KMS-11 (cell line): ENCODE measurements around the gene TOMM20.

ENCODE experiments used
- H2AFZ ChIP-seq: fragments of 200-600 bp; sonication (generic); 2 replicates; pipeline ENCODE4 v1.6.1; 2016; ENCODE audit warnings: antibody characterized with exemption, mixed run types, low read depth
- H3K27ac ChIP-seq: fragments of 200-600 bp; sonication (generic); 2 replicates; pipeline ENCODE4 v1.6.1; 2016; ENCODE audit warnings: mild to moderate bottlenecking, mixed run types
- H3K27me3 ChIP-seq: fragments of 200-600 bp; sonication (generic); 2 replicates; pipeline ENCODE4 v1.6.1; 2017; ENCODE audit warnings: mild to moderate bottlenecking, low read depth, mixed run types, moderate library complexity; ENCODE audit not compliant: insufficient read depth
- H3K36me3 ChIP-seq: fragments of 200-600 bp; sonication (generic); 2 replicates; pipeline ENCODE4 v1.6.1; 2017; ENCODE audit warnings: mild to moderate bottlenecking, mixed run types; ENCODE audit not compliant: insufficient read depth
- H3K4me1 ChIP-seq: fragments of 200-600 bp; sonication (generic); 2 replicates; pipeline ENCODE4 v1.6.1; 2016; ENCODE audit warnings: mild to moderate bottlenecking, low read depth, mixed run types; ENCODE audit not compliant: poor library complexity, severe bottlenecking
- H3K4me2 ChIP-seq: fragments of 200-600 bp; sonication (generic); 2 replicates; pipeline ENCODE4 v1.7.0; 2016; ENCODE audit warnings: mild to moderate bottlenecking, mixed run types
- H3K4me3 ChIP-seq: fragments of 200-600 bp; sonication (generic); IDR thresholded peaks from 2 replicates; pipeline ENCODE4 v1.6.1; 2017; ENCODE audit warnings: low read depth, low read length, mixed read lengths; ENCODE audit not compliant: insufficient read depth
- H3K79me2 ChIP-seq: fragments of 200-600 bp; sonication (generic); 2 replicates; pipeline ENCODE4 v1.6.1; 2016; ENCODE audit warnings: low read depth, mixed run types; ENCODE audit not compliant: insufficient read depth
- H3K9ac ChIP-seq: fragments of 200-600 bp; sonication (generic); 2 replicates; pipeline ENCODE4 v1.6.1; 2016; ENCODE audit warnings: mild to moderate bottlenecking, mixed run types
- H4K20me1 ChIP-seq: fragments of 200-600 bp; sonication (generic); 2 replicates; pipeline ENCODE4 v1.6.1; 2016; ENCODE audit warnings: mild to moderate bottlenecking, mixed run types; ENCODE audit not compliant: insufficient read depth
- CTCF ChIP-seq: fragments of 200-600 bp; sonication (generic); conservative IDR thresholded peaks from 2 replicates; pipeline ENCODE4 v1.6.1; 2017; ENCODE audit warnings: low read depth, mild to moderate bottlenecking, antibody characterized with exemption, low read length, moderate library complexity, mixed read lengths

TOMM20 gene

GRCh38 chr1:235152235-235152634 is 23.6 kb upstream of the TOMM20 start:
- Histone ChIP-seq H2AFZ (no peak overlapping the region), H3K4me2 (no peak overlapping the region), H3K27ac (no peak overlapping the region), H3K79me2 (0 out of 2 replicates have a peak, but pooled peaks cover 4% of the 10 kb centered on the region), H3K36me3 (peaks cover 21% of the 10 kb centered on the region; the same call in 1 of the 2 replicates), H3K9ac (no peak overlapping the region), H3K27me3 (no peaks in the 10 kb centered on the region), H3K4me3 (no peak overlapping the region), H4K20me1 (no peaks in the 10 kb centered on the region), H3K4me1 (no peaks in the 10 kb centered on the region)
- TF ChIP-seq CTCF, result no peak

- Histone ChIP-seq H3K36me3 (peaks cover 24% of the 10 kb centered on the region; the same call in 1 of the 2 replicates), H3K27me3 (no peaks in the 10 kb centered on the region), H3K4me3 (no peak overlapping the region), H3K27ac (no peak overlapping the region), H3K4me1 (no peaks in the 10 kb centered on the region), H4K20me1 (no peaks in the 10 kb centered on the region), H3K79me2 (0 out of 2 replicates have a peak, but pooled peaks cover 4% of the 10 kb centered on the region), H3K4me2 (no peak overlapping the region), H3K9ac (no peak overlapping the region), H2AFZ (no peak overlapping the region)
- TF ChIP-seq CTCF, result no peak
Observed at GRCh38 chr1:235151033-235151432, 22.4 kb upstream of the TOMM20 start.

GRCh38 chr1:235149824-235150223 is 21.2 kb upstream of the TOMM20 start:
- peaks cover 5% of the 10 kb centered on the region for H3K4me1 ChIP-seq
- no peaks in the 10 kb centered on the region for H4K20me1 ChIP-seq
- H3K79me2 ChIP-seq, result 0 out of 2 replicates have a peak, but pooled peaks cover 5% of the 10 kb centered on the region
- no peak overlapping the region for H3K4me3 ChIP-seq
- no peak for TF ChIP-seq CTCF
- no peak overlapping the region for H3K9ac ChIP-seq
- H3K36me3 ChIP-seq, result peaks cover 24% of the 10 kb centered on the region; the same call in 1 of the 2 replicates
- no peaks in the 10 kb centered on the region for H3K27me3 ChIP-seq
- no peak overlapping the region for H2AFZ ChIP-seq
- no peak overlapping the region for H3K27ac ChIP-seq
- H3K4me2 ChIP-seq, result no peak overlapping the region

- no peak for TF ChIP-seq CTCF
- Histone ChIP-seq H3K27me3 (no peaks in the 10 kb centered on the region), H3K4me3 (no peak overlapping the region), H2AFZ (no peak overlapping the region), H3K79me2 (0 out of 2 replicates have a peak, but pooled peaks cover 13% of the 10 kb centered on the region), H3K36me3 (peaks cover 8% of the 10 kb centered on the region; the same call in 1 of the 2 replicates), H3K4me2 (no peak overlapping the region), H3K4me1 (peaks cover 5% of the 10 kb centered on the region), H4K20me1 (no peaks in the 10 kb centered on the region), H3K9ac (no peak overlapping the region), H3K27ac (no peak overlapping the region)
Observed at GRCh38 chr1:235147269-235147668, 18.6 kb upstream of the TOMM20 start.
